GM10248 (cell line): ENCODE data around the gene PTPN3.
A peak's percentile ranks its signal among the peaks of the same experiment; 100 is the strongest.

ENCODE experiments used
- CTCF ChIA-PET: fragments of 300-600 bp; sonication (Branson Sonifier 250); formaldehyde crosslinking; extraction: SDS; loops from one replicate; lab custom pipeline; 2021; ENCODE audit warnings: antibody characterized with exemption; lab: Yijun Ruan, JAX
- POLR2A ChIA-PET: fragments of 350-650 bp; sonication (Branson Sonifier 250); formaldehyde crosslinking; extraction: SDS; loops from one replicate; lab custom pipeline; 2020; ENCODE audit warnings: antibody characterized with exemption; lab: Yijun Ruan, JAX
- DNase-seq: peaks from one replicate; pipeline ENCODE4 v3.0.0; 2012; ENCODE audit errors: extremely low spot score
- CTCF ChIP-seq: IDR thresholded peaks from 2 replicates; pipeline ENCODE4 v1.5.1; 2012; ENCODE audit warnings: mild to moderate bottlenecking, low read depth; ENCODE audit errors: extremely low read depth, missing control alignments, control extremely low read depth

Gene PTPN3

GRCh38 chr9:109442716-109443115, 55.4 kb downstream of the PTPN3 start:
- POLR2A ChIA-PET = interaction anchor here (0.6 kb wide), 1 partner anchor 8 kb away, joined by 5 read pairs; no protein-coding TSS in a partner anchor
- CTCF ChIA-PET = interaction anchor here (4.0 to 6.5 kb wide), 3 partner anchors 9 to 42 kb away, joined by 24 to 84 read pairs (median 68); no protein-coding TSS in a partner anchor
- no peak for TF ChIP-seq CTCF
- no peak for DNase-seq

- no peak for DNase-seq
- CTCF ChIA-PET = interaction anchor here (0.7 to 6.5 kb wide), 23 partner anchors 10 to 991 kb away, joined by 3 to 84 read pairs (median 9); no protein-coding TSS in a partner anchor
- POLR2A ChIA-PET = no interaction called here
- peak; percentile 25 for TF ChIP-seq CTCF
Measured at GRCh38 chr9:109441296-109441695, 56.8 kb downstream of the PTPN3 start.

GRCh38 chr9:109440797-109441287, 57.3 kb downstream of the PTPN3 start:
- POLR2A ChIA-PET = no interaction called here
- peak; percentile 80 for DNase-seq
- CTCF ChIA-PET = interaction anchor here (0.7 to 6.5 kb wide), 31 partner anchors 9 to 991 kb away, joined by 3 to 84 read pairs (median 6); no protein-coding TSS in a partner anchor
- TF ChIP-seq CTCF = peak; percentile 79

- ChIA-PET POLR2A (no interaction called here), CTCF (interaction anchor here (0.7 to 6.5 kb wide), 28 partner anchors 9 to 486 kb away, joined by 3 to 84 read pairs (median 7); no protein-coding TSS in a partner anchor)
- no peak for DNase-seq
- TF ChIP-seq CTCF = no peak
Measured at GRCh38 chr9:109440117-109440515, 58.0 kb downstream of the PTPN3 start.

DNA sequence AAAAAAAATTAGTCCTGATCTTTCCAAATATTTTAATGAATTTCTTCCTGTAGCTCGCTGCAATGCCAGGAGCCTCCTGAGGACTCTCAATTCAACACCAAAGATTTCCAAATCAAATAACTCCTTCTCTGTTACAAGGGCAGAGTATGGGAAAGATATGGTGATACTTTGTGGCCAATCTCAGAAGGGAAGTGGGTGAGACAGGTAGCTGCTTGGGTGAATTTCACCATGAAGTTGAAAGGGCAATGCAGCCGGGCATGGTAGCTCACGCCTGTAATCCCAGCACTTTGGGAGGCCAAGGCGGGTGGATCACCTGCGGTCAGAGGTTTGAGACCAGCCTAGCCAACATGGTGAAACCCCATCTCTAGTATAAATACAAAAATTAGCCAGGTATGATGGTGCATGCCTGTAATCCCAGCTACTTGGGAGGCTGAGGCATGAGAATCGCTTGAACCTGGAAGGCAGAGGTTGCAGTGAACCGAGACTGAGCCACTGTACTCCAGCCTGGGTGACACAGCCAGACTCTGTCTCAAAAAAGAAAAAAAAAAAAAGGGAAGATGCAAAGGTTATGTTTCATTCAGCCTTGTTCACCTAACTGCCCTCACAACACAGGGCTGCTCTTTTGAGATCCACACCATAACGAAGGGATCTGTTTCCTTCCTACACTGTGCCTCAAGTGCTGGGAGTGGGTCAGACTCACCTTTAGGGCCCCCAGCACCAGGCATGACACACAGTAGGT, 58.6 kb downstream of the PTPN3 start:
- no peak for TF ChIP-seq CTCF
- ChIA-PET CTCF (interaction anchor here (1.0 to 6.5 kb wide), 14 partner anchors 8 to 486 kb away, joined by 3 to 84 read pairs (median 16); no protein-coding TSS in a partner anchor), POLR2A (no interaction called here)
- DNase-seq = no peak

GRCh38 chr9:109437286-109437685, 60.8 kb downstream of the PTPN3 start:
- CTCF ChIA-PET = interaction anchor here (0.7 to 1.8 kb wide), 9 partner anchors 12 to 142 kb away, joined by 3 to 6 read pairs (median 4); no protein-coding TSS in a partner anchor
- no peak for TF ChIP-seq CTCF
- POLR2A ChIA-PET = no interaction called here
- no peak for DNase-seq
